SK-N-MC (cell line): ENCODE data around the gene LSAMP.
A peak's percentile ranks its signal among the peaks of the same experiment; 100 is the strongest.

ENCODE experiments used
- DNase-seq: peaks from one replicate; pipeline ENCODE4 v3.0.0-alpha.2; 2011; ENCODE audit warnings: low read depth, low spot score
- H3K27ac ChIP-seq: fragments of 200-600 bp; sonication (generic); 2 replicates; pipeline ENCODE4 v1.5.1; 2016; ENCODE audit warnings: mixed run types
- H3K36me3 ChIP-seq: fragments of 200-600 bp; sonication (generic); 2 replicates; pipeline ENCODE4 v1.6.1; 2017; ENCODE audit warnings: antibody characterized with exemption, low read length, mixed read lengths; ENCODE audit not compliant: insufficient read depth
- H3K4me3 ChIP-seq: fragments of 200-600 bp; sonication (generic); 2 replicates; pipeline ENCODE4 v1.5.1; 2016
- H3K9ac ChIP-seq: fragments of 200-600 bp; sonication (generic); 2 replicates; pipeline ENCODE4 v1.8.0; 2017; ENCODE audit warnings: mixed run types, mixed read lengths; ENCODE audit not compliant: insufficient read length
- H3K9me3 ChIP-seq: fragments of 200-600 bp; sonication (generic); 2 replicates; pipeline ENCODE4 v1.6.1; 2017; ENCODE audit warnings: low read depth, mild to moderate bottlenecking, antibody characterized with exemption, low read length, moderate library complexity, mixed read lengths
- EZH2 ChIP-seq: fragments of 200-600 bp; sonication (generic); IDR thresholded peaks from one replicate; pipeline ENCODE4 v1.6.1; 2017; ENCODE audit warnings: antibody characterized with exemption
- FOXP2 ChIP-seq: optimal IDR thresholded peaks from 2 replicates; pipeline ENCODE3; 2011; ENCODE audit warnings: mild to moderate bottlenecking, moderate library complexity; ENCODE audit not compliant: insufficient read depth; ENCODE audit errors: extremely low read length, control extremely low read depth
- POLR2AphosphoS5 ChIP-seq: IDR thresholded peaks from 2 replicates; pipeline ENCODE4 v1.6.1; 2012; ENCODE audit warnings: mild to moderate bottlenecking, low read depth, low read length, borderline replicate concordance

The LSAMP gene

GRCh38 chr3:115843206-115843605, 602.1 kb downstream of the LSAMP start:
- no peak overlapping the region for H3K4me3 ChIP-seq
- no peaks in the 10 kb centered on the region for H3K9me3 ChIP-seq
- TF ChIP-seq FOXP2: no peak
- no peak for TF ChIP-seq EZH2
- no peak for TF ChIP-seq POLR2AphosphoS5
- H3K9ac ChIP-seq: no peak overlapping the region
- no peak for DNase-seq
- peak overlapping the region; percentile 99 for H3K27ac ChIP-seq
- H3K36me3 ChIP-seq: peaks cover 54% of the 10 kb centered on the region

DNA sequence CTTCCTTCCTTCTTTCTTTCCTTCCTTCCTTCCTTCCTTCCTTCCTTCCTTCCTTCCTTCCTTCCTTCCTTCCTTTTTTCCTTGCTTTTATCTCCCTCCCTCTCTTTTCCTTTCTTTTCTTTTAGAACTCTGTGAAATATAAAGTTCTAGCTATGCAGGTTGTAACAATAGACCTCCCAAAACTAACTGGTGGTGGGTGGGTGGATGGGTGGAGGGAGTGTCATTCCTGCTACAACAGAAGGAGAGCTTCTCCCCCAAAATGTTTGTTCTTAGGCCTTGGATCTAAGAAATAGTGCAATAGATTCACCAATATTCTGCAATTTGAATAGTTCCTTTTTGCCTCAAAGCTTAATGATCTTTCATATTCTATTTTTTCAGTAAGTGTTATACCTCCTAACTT, 606.0 kb downstream of the LSAMP start:
- peak overlapping the region; percentile 22 for H3K4me3 ChIP-seq
- no peaks in the 10 kb centered on the region for H3K9me3 ChIP-seq
- H3K9ac ChIP-seq: peak overlapping the region; percentile 71
- H3K27ac ChIP-seq: peak overlapping the region; percentile 99
- TF ChIP-seq EZH2 (no peak), POLR2AphosphoS5 (no peak), FOXP2 (no peak)
- H3K36me3 ChIP-seq: peaks cover 51% of the 10 kb centered on the region
- DNase-seq: peak; percentile 95

DNA sequence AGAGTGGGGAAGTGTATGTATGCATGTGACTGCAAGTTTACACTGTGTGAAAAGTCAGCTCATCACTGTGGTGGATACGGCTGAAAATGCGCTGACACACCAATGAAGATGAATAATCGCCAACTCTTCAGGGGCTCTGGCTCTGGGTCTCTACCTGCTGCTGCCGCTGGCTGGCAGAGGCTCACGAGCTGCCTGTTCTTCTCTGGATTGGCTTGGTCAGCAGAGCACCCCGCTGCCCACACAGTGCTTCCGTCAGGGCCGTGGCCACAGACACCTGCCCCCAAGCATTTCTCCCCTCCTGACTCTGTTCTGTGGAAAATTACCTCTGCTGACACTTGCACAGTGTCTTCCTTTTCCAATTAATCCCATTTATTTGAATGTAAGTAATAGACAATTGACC, 606.5 kb downstream of the LSAMP start:
- TF ChIP-seq POLR2AphosphoS5 (peak; percentile 60; the same call in 1 of the 2 replicates), FOXP2 (no peak), EZH2 (no peak)
- Histone ChIP-seq H3K9ac (peak overlapping the region; percentile 68), H3K4me3 (peak overlapping the region; percentile 35), H3K36me3 (peaks cover 51% of the 10 kb centered on the region), H3K9me3 (no peaks in the 10 kb centered on the region), H3K27ac (peak overlapping the region; percentile 99)
- DNase-seq: peak; percentile 85

- no peaks in the 10 kb centered on the region for H3K9me3 ChIP-seq
- no peak overlapping the region for H3K9ac ChIP-seq
- H3K4me3 ChIP-seq: no peak overlapping the region
- peaks cover 36% of the 10 kb centered on the region for H3K36me3 ChIP-seq
- TF ChIP-seq POLR2AphosphoS5 (no peak), FOXP2 (no peak), EZH2 (no peak)
- H3K27ac ChIP-seq: peak overlapping the region; percentile 99
- no peak for DNase-seq
Measured at GRCh38 chr3:115836944-115837343, 608.3 kb downstream of the LSAMP start.

DNA sequence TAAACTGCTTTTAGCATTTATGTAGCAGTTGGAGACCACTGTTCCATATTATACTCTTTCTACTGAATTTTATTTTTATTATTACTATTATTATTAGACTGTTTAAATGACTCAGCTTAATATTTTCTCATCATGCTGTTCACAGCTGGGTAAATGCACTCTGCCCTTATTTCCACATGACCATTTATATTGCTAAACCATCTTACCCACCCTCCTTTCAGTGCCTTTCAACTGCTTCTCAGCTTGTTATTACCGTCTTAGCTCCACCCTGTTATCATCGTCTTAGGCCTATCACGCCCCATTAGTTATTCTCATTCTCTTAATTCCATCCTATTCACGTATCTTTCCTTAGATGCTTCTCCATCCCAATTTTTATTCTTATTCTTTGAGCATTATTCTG, 609.3 kb downstream of the LSAMP start:
- no peak for DNase-seq
- Histone ChIP-seq H3K4me3 (no peak overlapping the region), H3K9me3 (no peaks in the 10 kb centered on the region), H3K36me3 (peaks cover 26% of the 10 kb centered on the region), H3K27ac (peak overlapping the region; percentile 93), H3K9ac (no peak overlapping the region)
- TF ChIP-seq POLR2AphosphoS5 (no peak), FOXP2 (no peak)

- Histone ChIP-seq H3K9ac (peak overlapping the region; percentile 24), H3K9me3 (no peaks in the 10 kb centered on the region), H3K4me3 (peak overlapping the region; percentile 49; the same call in 1 of the 2 replicates), H3K36me3 (peaks cover 18% of the 10 kb centered on the region), H3K27ac (peak overlapping the region; percentile 93)
- TF ChIP-seq POLR2AphosphoS5 (no peak), EZH2 (no peak), FOXP2 (no peak)
- DNase-seq: no peak
Measured at GRCh38 chr3:115834068-115834467, 611.2 kb downstream of the LSAMP start.

- Histone ChIP-seq H3K4me3 (peak overlapping the region; percentile 49), H3K9me3 (no peaks in the 10 kb centered on the region), H3K27ac (peak overlapping the region; percentile 93)
Measured at GRCh38 chr3:115833074-115833473, 612.2 kb downstream of the LSAMP start.

DNA sequence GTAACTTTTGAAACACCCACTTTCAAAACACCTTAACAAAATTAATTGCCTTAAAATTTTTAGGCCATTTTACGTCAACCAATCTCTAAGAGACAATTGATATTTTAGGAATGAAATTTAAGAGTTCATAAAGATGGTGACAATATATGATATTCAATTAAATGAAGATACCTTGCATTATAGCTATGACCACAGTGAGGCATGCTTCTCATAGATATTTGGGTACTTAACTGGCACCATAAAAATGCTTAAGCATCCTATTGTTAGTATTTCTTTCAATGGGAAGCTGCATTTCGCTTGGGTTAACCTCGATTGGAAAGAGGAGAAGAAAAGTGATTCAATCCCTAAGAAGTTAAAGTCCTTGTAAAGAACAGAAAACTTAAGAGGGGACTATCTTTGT, 613.0 kb downstream of the LSAMP start:
- Histone ChIP-seq H3K36me3 (peaks cover 6% of the 10 kb centered on the region; the same call in 1 of the 2 replicates), H3K27ac (peak overlapping the region; percentile 93), H3K9me3 (no peaks in the 10 kb centered on the region), H3K9ac (no peak overlapping the region), H3K4me3 (no peak overlapping the region)
- no peak for DNase-seq
- TF ChIP-seq FOXP2 (no peak), POLR2AphosphoS5 (no peak), EZH2 (no peak)

More at GRCh38 chr3:115833074-115833473, 612.2 kb downstream of the LSAMP start:
- Histone ChIP-seq H3K36me3 (peaks cover 12% of the 10 kb centered on the region), H3K9ac (peak overlapping the region; percentile 24)
- TF ChIP-seq EZH2 (no peak), FOXP2 (no peak), POLR2AphosphoS5 (no peak)
- DNase-seq: no peak

- Histone ChIP-seq H3K36me3 (peaks cover 6% of the 10 kb centered on the region; the same call in 1 of the 2 replicates), H3K9ac (no peak overlapping the region), H3K4me3 (no peak overlapping the region), H3K9me3 (no peaks in the 10 kb centered on the region), H3K27ac (peak overlapping the region; percentile 93)
- no peak for TF ChIP-seq EZH2
- peak; percentile 74 for TF ChIP-seq FOXP2
- peak; percentile 56; the same call in 1 of the 2 replicates for TF ChIP-seq POLR2AphosphoS5
- peak; percentile 94 for DNase-seq
Measured at GRCh38 chr3:115831864-115832263, 613.4 kb downstream of the LSAMP start.

- Histone ChIP-seq H3K9me3 (no peaks in the 10 kb centered on the region), H3K27ac (peak overlapping the region; percentile 82), H3K4me3 (no peak overlapping the region), H3K36me3 (peaks cover 6% of the 10 kb centered on the region; the same call in 1 of the 2 replicates), H3K9ac (no peak overlapping the region)
- no peak for DNase-seq
- TF ChIP-seq FOXP2: no peak
- no peak for TF ChIP-seq POLR2AphosphoS5
- no peak for TF ChIP-seq EZH2
Measured at GRCh38 chr3:115830764-115831395, 614.4 kb downstream of the LSAMP start.
